GM12892 (cell line): Measurements from ENCODE around the gene ATP8A2.
"Not testable (repeated sequence)": the region's sequence is repeated elsewhere in the genome, so short reads cannot be mapped to it uniquely, and the experiment has no call there.

ENCODE experiments used
- POLR2A ChIP-seq: IDR thresholded peaks from 2 replicates; pipeline ENCODE4 v1.6.1; 2011; ENCODE audit warnings: low read depth, low read length, control low read depth
- POLR2AphosphoS5 ChIP-seq: IDR thresholded peaks from 2 replicates; pipeline ENCODE4 v1.6.1; 2011; ENCODE audit warnings: low read depth, low read length, control low read depth
- TAF1 ChIP-seq: IDR thresholded peaks from 2 replicates; pipeline ENCODE4 v1.6.1; 2011; ENCODE audit warnings: low read depth, mild to moderate bottlenecking, control low read depth, low read length, borderline replicate concordance

- not testable (repeated sequence) for TF ChIP-seq POLR2AphosphoS5, TAF1, POLR2A
Measured at GRCh38 chr13:26068372-26068771, 696.6 kb downstream of the ATP8A2 start.
